Activated CD4-positive, CD25-positive, alpha-beta regulatory T cell (primary cell): ENCODE measurements around the gene PDE7B.
"Not testable (repeated sequence)": the region's sequence is repeated elsewhere in the genome, so short reads cannot be mapped to it uniquely, and the experiment has no call there.

ENCODE experiments used
- DNase-seq, 4 experiments: peaks; one replicate each; lab custom pipeline; 2025; lab: John Stamatoyannopoulos, UW

Gene PDE7B

GRCh38 chr6:136108361-136108945 is 257.0 kb downstream of the PDE7B start:
- no peak for DNase-seq

- DNase-seq = no peak
Observed at GRCh38 chr6:136111831-136112230, 260.3 kb downstream of the PDE7B start.

- no peak for DNase-seq
Observed at GRCh38 chr6:136112262-136112661, 260.8 kb downstream of the PDE7B start.

- DNase-seq = no peak
Observed at GRCh38 chr6:136113736-136114173, 262.3 kb downstream of the PDE7B start.

- DNase-seq = no peak
Observed at GRCh38 chr6:136114661-136115060, 263.2 kb downstream of the PDE7B start.

- no peak for DNase-seq
Observed at GRCh38 chr6:136115941-136116340, 264.4 kb downstream of the PDE7B start.

GRCh38 chr6:136117081-136117480 is 265.6 kb downstream of the PDE7B start:
- DNase-seq = no peak

- no peak for DNase-seq
Observed at GRCh38 chr6:136118787-136119186, 267.3 kb downstream of the PDE7B start.

- no peak for DNase-seq
Observed at GRCh38 chr6:136123468-136123867, 272.0 kb downstream of the PDE7B start.

GRCh38 chr6:136125585-136125984 is 274.1 kb downstream of the PDE7B start:
- DNase-seq = no peak

- DNase-seq = no peak
Observed at GRCh38 chr6:136127873-136128272, 276.4 kb downstream of the PDE7B start.

GRCh38 chr6:136129365-136129764 is 277.9 kb downstream of the PDE7B start:
- DNase-seq = no peak

- DNase-seq = no peak
Observed at GRCh38 chr6:136134268-136134667, 282.8 kb downstream of the PDE7B start.

- no peak for DNase-seq
Observed at GRCh38 chr6:136134751-136135150, 283.2 kb downstream of the PDE7B start.

- no peak for DNase-seq
Observed at GRCh38 chr6:136136274-136136673, 284.8 kb downstream of the PDE7B start.

GRCh38 chr6:136137008-136137692 is 285.6 kb downstream of the PDE7B start:
- no peak for DNase-seq

- DNase-seq = no peak
Observed at GRCh38 chr6:136137739-136138402, 286.4 kb downstream of the PDE7B start.

- DNase-seq = not testable (repeated sequence)
Observed at GRCh38 chr6:136139111-136139510, 287.6 kb downstream of the PDE7B start.

GRCh38 chr6:136144251-136145023 is 292.9 kb downstream of the PDE7B start:
- DNase-seq = no peak

GRCh38 chr6:136146130-136146529 is 294.6 kb downstream of the PDE7B start:
- DNase-seq = no peak

- no peak for DNase-seq
Observed at GRCh38 chr6:136147342-136147741, 295.8 kb downstream of the PDE7B start.

- DNase-seq = no peak
Observed at GRCh38 chr6:136148051-136148450, 296.6 kb downstream of the PDE7B start.

- DNase-seq = no peak
Observed at GRCh38 chr6:136148523-136148922, 297.0 kb downstream of the PDE7B start.
